ENCODE results near the gene SLC66A3.

GRCh38 chr2:11203480-11203879 lies 48.2 kb downstream of the SLC66A3 start:
- no peak for TF ChIP-seq CTCF (IDR thresholded peaks at IDR 0.05 in 8 of 11, conservative IDR thresholded peaks at IDR 0.05 in 3 of 11)
- TF ChIP-seq POLR2AphosphoS5 (IDR thresholded peaks at IDR 0.05) = no peak
- no peak for TF ChIP-seq POLR2A (IDR thresholded peaks at IDR 0.05)

Measured in spleen (tissue), 7 donors.